HG03066 (cell line): ENCODE data around the gene POP7.
"Not testable (repeated sequence)": the region's sequence is repeated elsewhere in the genome, so short reads cannot be mapped to it uniquely, and the experiment has no call there.

Experiments
- ATAC-seq: cut with Tn5 transposase; IDR thresholded peaks from one replicate; pipeline ENCODE4 v1.9.1; 2021; ENCODE audit warnings: low read depth; ENCODE audit not compliant: unreplicated experiment

Gene POP7

GRCh38 chr7:100721505-100721812 lies 15.5 kb downstream of the POP7 start:
- ATAC-seq: no peak

- no peak for ATAC-seq
Observed at GRCh38 chr7:100722480-100723212, 16.7 kb downstream of the POP7 start.

- no peak for ATAC-seq
Observed at GRCh38 chr7:100723732-100724275, 17.9 kb downstream of the POP7 start.

GRCh38 chr7:100724364-100724763 lies 18.4 kb downstream of the POP7 start:
- ATAC-seq: not testable (repeated sequence)

- no peak for ATAC-seq
Observed at GRCh38 chr7:100726996-100727761, 21.3 kb downstream of the POP7 start.

GRCh38 chr7:100728196-100728595 lies 22.3 kb downstream of the POP7 start:
- ATAC-seq: no peak

GRCh38 chr7:100730136-100730800 lies 24.3 kb downstream of the POP7 start:
- no peak for ATAC-seq

- no peak for ATAC-seq
Observed at GRCh38 chr7:100731937-100732636, 26.2 kb downstream of the POP7 start.

GRCh38 chr7:100735730-100736129 lies 29.8 kb downstream of the POP7 start:
- no peak for ATAC-seq

- no peak for ATAC-seq
Observed at GRCh38 chr7:100736671-100737070, 30.8 kb downstream of the POP7 start.

GRCh38 chr7:100739934-100740333 lies 34.0 kb downstream of the POP7 start:
- ATAC-seq: no peak

GRCh38 chr7:100744605-100745004 lies 38.7 kb downstream of the POP7 start:
- no peak for ATAC-seq

- no peak for ATAC-seq
Observed at GRCh38 chr7:100745184-100745583, 39.3 kb downstream of the POP7 start.

GRCh38 chr7:100752994-100753393 lies 47.1 kb downstream of the POP7 start:
- ATAC-seq: no peak

GRCh38 chr7:100753750-100754149 lies 47.8 kb downstream of the POP7 start:
- ATAC-seq: no peak
